Measurements from ENCODE around the gene ACHE.

- TF ChIP-seq MYC (CRISPR knock-in tag; IDR thresholded peaks at IDR 0.05; ENCODE audit: borderline replicate concordance) = no peak
- no peak for TF ChIP-seq SUZ12 (IDR thresholded peaks at IDR 0.05; ENCODE audit: low read depth, low read length)
These were observed 55.1 kb downstream of the ACHE start for GRCh38 chr7:100840470-100841100.

All from HepG2 (cell line).